ENCODE data around the gene ROR2.
"Not testable (repeated sequence)": the region's sequence is repeated elsewhere in the genome, so short reads cannot be mapped to it uniquely, and the experiment has no call there.

Gene ROR2

DNA sequence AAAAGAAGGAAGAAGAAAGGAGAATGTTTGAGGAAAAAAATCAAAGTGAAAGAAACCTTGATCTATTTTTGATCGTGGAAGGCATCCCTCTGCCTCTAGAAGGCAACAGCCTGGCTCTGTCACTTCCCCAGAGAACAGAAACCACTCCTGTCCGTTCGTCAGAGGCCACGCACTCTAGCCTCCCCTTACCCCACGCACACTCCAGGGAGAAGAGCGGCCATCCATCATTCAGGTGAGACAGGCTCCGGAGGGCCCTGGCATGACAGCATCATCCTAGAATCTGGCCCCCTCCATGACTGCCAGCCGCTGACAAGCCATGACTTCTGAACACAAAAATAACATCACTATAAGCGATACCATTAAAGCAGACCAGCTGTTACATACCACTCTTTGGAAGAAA is 135.8 kb downstream of the ROR2 start:
- DNase-seq: no peak

DNA sequence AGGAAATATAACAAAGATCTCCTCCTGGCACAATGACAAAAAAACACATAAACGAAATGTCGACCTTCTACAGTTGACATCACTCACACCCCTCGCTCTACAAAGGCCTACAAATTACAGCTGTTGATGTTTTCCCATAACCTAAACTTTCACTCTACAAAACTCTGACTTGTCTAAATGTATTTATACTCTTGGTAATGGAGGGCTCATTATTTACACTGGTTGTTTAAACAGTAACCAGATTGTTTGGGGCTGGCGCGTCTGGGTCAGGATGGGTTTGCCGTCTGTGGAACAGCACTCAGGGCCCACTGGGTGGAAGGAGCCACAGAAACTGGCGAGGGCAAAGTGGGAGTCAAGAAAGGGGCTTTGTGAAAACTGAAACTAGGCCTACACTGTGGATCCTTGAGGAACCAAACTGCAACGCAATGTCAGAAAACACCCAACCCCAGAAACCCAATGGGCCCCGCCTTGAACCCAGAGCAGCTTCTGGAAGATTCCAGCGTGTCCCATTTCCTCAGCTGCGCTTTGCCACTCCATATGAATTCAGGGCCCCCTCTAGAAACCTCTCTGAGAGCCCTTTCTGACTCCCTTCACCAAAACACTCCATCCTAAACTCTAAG is 136.7 kb downstream of the ROR2 start:
- no peak for DNase-seq

GRCh38 chr9:91812191-91812590 is 137.8 kb downstream of the ROR2 start:
- no peak for DNase-seq

DNA sequence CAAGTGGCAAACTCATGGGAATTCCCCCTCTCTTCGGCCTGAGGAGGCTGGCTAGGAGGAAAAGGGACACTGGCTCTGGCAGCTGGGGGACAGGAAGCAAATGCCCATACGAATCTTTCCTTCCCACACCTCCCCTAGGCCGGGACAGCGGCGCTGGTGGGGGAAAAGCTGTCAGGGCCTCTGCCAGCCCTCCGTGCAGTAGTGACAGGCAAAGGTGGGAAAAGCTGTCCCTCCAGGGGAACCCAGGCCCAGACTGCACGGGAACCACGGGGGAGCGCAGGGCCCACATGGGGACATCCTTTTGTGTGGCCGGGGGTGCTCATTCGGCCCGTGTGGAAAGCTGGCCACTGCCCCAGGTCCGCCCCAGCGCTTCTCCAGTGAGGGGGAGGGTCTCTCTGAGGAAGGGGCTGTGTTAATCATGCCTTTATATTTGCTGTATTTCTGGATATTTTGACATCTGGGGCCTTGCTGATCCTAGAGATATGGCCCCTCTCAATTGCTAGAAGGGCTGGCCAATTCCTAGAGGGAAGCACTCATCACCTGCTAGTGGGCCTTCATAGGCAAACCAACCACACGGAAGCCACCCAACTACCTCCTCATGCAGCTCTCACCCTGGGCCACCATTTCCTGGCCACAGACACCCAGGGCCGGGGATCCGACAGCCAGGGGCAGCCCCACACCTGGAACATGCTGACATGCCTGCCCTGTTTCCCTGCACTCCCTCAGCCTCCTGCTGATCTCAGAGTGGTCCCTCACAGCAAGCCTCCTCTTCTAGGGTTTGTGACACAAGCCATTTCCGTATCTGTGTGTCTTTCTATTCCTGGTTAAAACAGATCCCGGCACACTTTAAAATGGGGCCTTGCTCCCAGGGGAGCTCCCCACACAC is 138.8 kb downstream of the ROR2 start:
- DNase-seq: no peak

- no peak for DNase-seq
These were observed 139.6 kb downstream of the ROR2 start for GRCh38 chr9:91810286-91810905.

DNA sequence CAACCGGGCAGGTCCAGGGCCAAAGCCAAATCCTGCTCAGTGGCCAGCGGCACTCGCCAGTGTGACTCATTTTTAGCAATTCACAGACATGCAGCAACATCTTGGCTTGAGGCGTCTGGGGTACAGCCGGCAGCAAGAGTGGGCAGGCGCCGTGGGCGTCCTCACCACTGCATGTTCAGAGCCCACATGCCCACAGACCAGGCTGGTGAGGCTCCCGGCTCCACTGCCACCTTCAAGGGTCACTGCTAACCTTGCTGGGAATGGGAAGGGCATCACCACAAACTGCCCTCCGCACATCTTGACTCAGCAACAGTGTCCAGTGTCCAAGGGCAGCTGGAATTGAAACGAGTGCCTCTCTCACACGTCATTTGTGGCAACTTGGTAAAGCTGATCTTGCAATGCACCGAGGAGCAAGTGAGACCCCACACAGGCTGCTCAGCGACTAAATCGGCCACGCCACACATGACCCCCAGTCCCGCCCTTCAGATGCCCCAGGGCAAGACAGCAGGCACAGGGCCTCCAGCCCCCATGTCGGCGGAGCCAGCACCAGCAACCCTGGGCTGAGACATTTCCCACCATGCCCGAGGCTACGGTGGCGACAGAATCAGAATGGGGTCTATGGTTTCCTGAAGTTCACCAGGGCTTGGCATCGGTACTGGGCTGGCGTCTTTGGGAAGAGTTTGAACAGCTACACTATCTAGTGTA is 140.3 kb downstream of the ROR2 start:
- no peak for DNase-seq

GRCh38 chr9:91807643-91808246 is 142.3 kb downstream of the ROR2 start:
- DNase-seq: no peak

DNA sequence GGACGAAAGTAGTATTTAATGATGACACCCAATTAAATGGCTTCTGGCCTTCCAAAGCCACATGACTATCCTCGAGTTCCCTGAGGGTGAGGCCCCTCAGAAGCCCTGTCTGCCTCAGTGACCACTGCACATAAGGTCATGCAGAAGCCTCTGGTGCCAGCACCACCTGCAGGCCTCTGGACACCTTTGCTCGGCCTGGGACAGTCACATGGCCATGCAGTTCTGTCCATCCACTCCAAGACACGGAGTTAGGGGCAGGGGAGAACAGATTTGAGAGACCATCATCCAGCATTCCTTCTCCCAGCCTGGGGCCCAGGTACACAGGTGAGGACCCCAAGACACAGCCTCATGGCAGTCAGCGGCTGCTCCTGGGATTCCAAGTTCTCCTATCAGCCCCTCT is 145.0 kb downstream of the ROR2 start:
- DNase-seq: no peak

DNA sequence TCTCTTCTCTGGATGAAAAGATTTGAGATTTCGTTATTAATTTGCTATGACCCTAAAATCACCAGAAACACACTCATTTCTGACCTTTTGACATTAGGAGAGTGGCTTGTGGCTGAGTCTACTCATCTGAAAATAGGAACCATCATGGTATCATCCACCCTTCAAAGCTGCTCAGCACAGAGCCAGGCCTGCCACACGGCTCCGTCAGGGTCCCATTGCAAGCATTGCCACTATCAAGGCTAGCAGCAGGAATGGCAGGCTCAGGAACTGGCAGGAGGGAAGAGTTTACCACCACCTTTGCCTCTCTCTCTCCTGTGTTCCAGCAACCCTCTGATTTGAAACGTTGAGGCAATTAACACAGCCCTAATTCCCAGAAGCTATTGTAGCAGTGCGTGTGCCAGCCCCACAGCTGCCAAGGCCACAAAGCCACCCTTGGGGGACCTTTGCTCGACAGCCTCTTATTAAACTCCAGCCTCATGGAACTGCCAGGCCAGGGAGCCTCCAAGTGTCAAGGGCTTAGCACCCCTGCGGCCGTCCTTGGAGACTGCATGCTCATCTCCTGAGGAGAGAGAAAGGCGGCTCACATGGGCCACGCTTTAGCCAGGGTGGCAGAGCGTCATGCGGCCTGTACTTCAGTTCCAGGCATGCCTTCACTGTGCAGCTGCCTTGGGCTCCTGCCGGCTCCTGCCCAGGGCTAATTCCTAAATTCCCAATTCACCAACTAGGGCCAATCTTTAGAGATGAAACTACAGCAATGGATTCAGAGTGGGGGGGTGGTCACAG is 145.9 kb downstream of the ROR2 start:
- DNase-seq: no peak

- DNase-seq: no peak
These were observed 146.7 kb downstream of the ROR2 start for GRCh38 chr9:91803151-91803940.

DNA sequence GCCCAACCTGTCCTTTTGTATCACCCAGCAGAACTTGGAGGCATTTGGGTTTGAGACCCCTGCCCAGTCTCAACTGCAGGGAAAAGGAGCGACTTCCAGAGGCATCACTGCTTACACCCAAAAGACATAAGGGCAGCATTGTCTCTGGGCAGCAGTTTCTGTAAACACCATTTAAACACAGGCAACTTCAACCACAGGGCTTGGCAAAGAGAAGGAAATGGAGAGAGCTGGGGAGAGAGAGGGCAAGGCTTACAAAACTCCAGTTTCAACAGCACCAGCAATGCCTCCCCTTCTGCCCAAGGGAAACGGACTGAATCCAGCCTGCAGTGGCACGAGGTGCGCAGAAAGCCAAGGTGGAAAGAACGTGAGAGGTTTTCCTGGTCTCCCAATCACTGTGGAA is 147.6 kb downstream of the ROR2 start:
- no peak for DNase-seq

GRCh38 chr9:91800473-91801030 is 149.5 kb downstream of the ROR2 start:
- no peak for DNase-seq

GRCh38 chr9:91799113-91799744 is 150.8 kb downstream of the ROR2 start:
- no peak for DNase-seq

DNA sequence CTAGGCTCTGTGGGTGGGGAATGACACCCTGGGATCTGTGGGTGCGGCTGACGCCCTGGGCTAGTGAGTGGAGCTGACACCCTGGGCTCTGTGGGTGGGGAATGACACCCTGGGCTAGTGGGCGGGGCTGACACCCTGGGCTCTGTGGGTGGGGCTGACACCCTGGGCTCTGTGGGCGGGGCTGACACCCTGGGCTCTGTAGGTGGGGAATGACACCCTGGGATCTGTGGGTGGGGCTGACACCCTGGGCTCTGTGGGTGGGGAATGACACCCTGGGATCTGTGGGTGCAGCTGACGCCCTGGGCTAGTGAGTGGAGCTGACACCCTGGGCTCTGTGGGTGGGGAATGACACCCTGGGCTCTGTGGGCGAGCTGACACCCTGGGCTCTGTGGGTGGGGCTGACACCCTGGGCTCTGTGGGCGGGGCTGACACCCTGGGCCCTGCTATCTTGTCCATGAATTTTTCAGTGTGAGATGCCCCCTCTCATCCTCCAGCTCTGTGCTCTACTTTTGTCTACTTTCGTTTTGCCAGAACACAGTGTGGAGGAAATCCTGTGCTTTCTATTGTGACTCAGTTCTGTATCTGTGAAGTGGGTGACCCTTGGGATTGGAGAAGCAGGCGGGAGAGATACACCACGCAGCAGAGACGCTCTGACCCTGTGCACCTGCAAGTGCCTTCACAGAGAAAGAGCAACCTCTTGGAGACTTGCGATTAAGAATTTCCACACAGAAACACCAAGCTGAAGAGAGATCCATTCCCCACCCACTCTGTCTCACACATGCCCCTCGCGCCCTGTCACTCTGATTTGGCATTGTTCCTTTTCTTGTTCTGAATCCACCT is 151.5 kb downstream of the ROR2 start:
- peak; percentile 13 for DNase-seq

GRCh38 chr9:91797517-91797916 is 152.5 kb downstream of the ROR2 start:
- DNase-seq: not testable (repeated sequence)

DNA sequence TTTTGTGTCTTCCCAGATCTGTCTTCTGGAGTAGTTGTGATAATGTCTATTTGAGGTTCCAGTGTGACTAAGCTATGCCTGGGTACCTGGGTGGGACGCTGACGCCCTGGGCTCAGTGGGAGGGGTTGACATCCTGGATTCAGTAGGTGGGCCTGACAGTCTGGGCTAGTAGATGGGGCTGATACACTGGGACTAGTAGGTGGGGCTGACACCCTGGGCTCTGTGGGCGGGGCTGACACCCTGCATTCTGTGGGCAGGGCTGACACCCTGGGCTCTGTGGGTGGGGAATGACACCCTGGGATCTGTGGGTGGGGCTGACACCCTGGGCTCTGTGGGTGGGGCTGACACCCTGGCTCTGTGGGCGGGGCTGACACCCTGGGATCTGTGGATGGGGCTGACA is 153.5 kb downstream of the ROR2 start:
- peak; percentile 13 for DNase-seq

DNA sequence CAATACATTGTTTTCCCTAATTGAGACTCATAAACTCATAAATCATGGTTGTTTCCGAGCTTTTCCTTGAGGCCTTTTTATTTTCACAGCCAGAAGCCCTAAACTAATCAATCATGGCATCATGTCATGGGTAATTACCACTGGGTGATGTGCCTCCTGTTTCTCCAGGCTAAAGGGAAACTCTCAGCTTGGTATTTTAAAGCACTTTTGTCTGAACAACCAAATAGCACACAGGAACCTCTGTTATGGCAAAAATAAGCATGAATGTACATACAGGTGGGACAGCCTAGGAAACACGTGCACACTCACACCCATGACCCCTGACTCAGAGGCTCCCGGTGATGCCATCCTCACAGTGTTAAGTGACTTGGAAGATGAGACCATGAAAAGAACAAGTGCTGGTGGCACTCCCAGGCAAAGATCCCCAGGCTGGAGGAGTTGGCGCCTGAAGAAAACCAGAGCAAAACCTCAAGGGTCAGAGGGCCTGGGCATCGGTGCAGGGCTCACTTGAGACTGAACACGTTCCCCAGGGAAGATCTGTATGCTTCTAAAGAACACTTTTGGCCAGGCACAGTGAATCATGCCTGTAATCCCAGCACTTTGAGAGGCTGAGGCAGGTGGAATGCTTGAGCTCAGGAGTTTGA is 154.3 kb downstream of the ROR2 start:
- DNase-seq: no peak

GRCh38 chr9:91793371-91793770 is 156.7 kb downstream of the ROR2 start:
- not testable (repeated sequence) for DNase-seq

- no peak for DNase-seq
These were observed 159.1 kb downstream of the ROR2 start for GRCh38 chr9:91790917-91791316.

Measured in OCI-M1 (cell line).